Upper lobe of right lung (tissue), 1 donor: ENCODE data around the gene TRPM4. TPM values are rescaled to one million over a fixed set of nuclear protein-coding genes. Genes with fewer than 3 reads are reported as not detected.

Experiments used
- ATAC-seq: fragments of 200-7000 bp; cut with Tn5 transposase; one replicate; pipeline ENCODE4 v1.9.1; 2020; ENCODE audit warnings: mild to moderate bottlenecking, moderate library complexity
- DNase-seq: peaks from one replicate; pipeline ENCODE4 v3.0.0-alpha.2; 2020
- H3K27ac ChIP-seq: fragments of 200-600 bp; one replicate; pipeline ENCODE4 v1.8.0; 2022
- H3K27me3 ChIP-seq: fragments of 200-600 bp; one replicate; pipeline ENCODE4 v1.8.0; 2022; ENCODE audit warnings: mild to moderate bottlenecking
- H3K36me3 ChIP-seq: fragments of 200-600 bp; one replicate; pipeline ENCODE4 v1.8.0; 2022
- H3K4me1 ChIP-seq: fragments of 200-600 bp; one replicate; pipeline ENCODE4 v1.8.0; 2022
- H3K4me3 ChIP-seq: fragments of 200-600 bp; one replicate; pipeline ENCODE4 v1.8.0; 2022; ENCODE audit warnings: mild to moderate bottlenecking
- H3K9me3 ChIP-seq: fragments of 200-600 bp; one replicate; pipeline ENCODE4 v1.8.0; 2022
- intact Hi-C: fragments of 100-400 bp; cut with DNase I; formaldehyde crosslinking; loops from one replicate; pipeline ENCODE4 v1.11.0; 2022
- total RNA-seq: library from RNA; stranded (reverse); fragmentation: NEBNext Ultra II Directional; extraction: Animal tissue kit (Norgen Biotek cat#: 25700); gene quantifications from one replicate; pipeline ENCODE4 v1.2.1, GENCODE V29; 2021
- TF ChIP-seq, protein P1 (sequence below): fragments of 200-600 bp; IDR thresholded peaks from one replicate; pipeline ENCODE4 v1.8.0; 2022; ENCODE audit warnings: antibody characterized with exemption
- donor health status: DM: no; HTN: yes; CAD: no; lungs with severe emphysema.

The TRPM4 gene
- total RNA-seq, 1 donor from 2014 or later, result 44.3 TPM

DNA sequence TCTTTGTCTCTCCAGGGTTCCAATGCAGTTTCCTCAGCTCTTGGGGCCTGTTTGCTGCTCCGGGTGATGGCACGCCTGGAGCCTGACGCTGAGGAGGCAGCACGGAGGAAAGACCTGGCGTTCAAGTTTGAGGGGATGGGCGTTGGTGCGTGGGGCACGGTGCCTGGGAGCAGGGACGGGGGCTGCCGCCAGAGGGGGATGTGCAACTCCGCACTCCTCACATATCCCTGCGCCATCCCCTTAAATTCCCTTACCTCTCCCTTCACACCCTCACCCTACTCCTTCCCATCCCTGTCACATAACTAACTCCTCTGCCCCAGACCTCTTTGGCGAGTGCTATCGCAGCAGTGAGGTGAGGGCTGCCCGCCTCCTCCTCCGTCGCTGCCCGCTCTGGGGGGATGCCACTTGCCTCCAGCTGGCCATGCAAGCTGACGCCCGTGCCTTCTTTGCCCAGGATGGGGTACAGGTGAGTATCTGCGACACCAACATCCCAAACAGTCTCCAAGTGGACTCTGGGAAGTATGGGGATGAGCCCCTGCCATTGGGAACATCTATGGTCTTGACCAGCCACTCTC, 31.1 kb downstream of the TRPM4 start:
- Histone ChIP-seq H3K4me1 (peaks cover 7% of the 10 kb centered on the region), H3K36me3 (peaks cover 37% of the 10 kb centered on the region), H3K27ac (peak overlapping the region; percentile 45), H3K27me3 (no peaks in the 10 kb centered on the region), H3K9me3 (no peaks in the 10 kb centered on the region), H3K4me3 (no peak overlapping the region)
- peak; percentile 59 for DNase-seq
- peak; percentile 12 for ATAC-seq
- TF ChIP-seq, protein P1, sequence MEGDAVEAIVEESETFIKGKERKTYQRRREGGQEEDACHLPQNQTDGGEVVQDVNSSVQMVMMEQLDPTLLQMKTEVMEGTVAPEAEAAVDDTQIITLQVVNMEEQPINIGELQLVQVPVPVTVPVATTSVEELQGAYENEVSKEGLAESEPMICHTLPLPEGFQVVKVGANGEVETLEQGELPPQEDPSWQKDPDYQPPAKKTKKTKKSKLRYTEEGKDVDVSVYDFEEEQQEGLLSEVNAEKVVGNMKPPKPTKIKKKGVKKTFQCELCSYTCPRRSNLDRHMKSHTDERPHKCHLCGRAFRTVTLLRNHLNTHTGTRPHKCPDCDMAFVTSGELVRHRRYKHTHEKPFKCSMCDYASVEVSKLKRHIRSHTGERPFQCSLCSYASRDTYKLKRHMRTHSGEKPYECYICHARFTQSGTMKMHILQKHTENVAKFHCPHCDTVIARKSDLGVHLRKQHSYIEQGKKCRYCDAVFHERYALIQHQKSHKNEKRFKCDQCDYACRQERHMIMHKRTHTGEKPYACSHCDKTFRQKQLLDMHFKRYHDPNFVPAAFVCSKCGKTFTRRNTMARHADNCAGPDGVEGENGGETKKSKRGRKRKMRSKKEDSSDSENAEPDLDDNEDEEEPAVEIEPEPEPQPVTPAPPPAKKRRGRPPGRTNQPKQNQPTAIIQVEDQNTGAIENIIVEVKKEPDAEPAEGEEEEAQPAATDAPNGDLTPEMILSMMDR, result no peak
- intact Hi-C loops, result no loop called here

DNA sequence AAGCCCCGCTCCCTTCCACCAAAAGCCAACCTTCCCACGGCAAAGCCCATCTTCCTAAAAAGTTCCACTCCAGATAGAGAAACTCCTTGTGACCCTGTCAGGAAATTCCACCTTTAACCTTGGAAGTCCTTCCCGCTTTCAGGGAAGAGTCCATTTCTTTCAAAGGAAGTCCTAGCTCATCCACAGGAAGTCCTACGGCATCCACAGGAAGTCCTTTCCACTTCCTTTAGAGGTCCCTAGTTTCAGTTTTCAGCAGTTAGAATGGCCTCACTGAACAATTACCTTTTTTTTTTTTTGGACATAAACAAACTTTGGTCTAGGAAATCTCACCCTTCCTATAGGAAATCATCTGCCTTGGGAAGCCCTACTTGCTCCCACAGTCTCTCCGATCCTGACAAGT, 31.7 kb downstream of the TRPM4 start:
- no peak overlapping the region for H3K4me3 ChIP-seq
- no peaks in the 10 kb centered on the region for H3K27me3 ChIP-seq
- intact Hi-C loops, result no loop called here
- DNase-seq (no peak), ATAC-seq (no peak)
- peaks cover 37% of the 10 kb centered on the region for H3K36me3 ChIP-seq
- peaks cover 7% of the 10 kb centered on the region for H3K4me1 ChIP-seq
- no peaks in the 10 kb centered on the region for H3K9me3 ChIP-seq
- TF ChIP-seq, protein P1, result no peak
- H3K27ac ChIP-seq, result peak overlapping the region; percentile 45

DNA sequence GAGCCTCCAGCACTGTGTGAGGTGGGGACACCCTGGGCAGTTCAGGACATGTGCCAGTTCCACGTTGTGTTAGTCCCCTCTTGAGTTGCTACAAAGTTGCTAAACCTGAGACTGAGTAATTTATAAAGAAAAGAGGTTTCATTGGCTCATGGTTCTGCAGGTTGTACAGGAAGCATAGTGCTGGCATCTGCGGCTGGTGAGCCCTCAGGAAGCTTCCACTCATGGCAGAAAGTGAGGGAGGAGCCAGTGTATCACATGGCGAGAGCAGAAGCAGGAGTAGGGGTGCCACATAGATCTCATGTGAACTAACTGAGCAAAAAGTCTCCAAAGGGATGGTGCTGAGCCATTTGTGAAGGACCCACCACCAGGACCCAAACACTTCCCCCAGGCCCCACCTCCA, 33.2 kb downstream of the TRPM4 start:
- Histone ChIP-seq H3K9me3 (no peaks in the 10 kb centered on the region), H3K4me1 (peaks cover 7% of the 10 kb centered on the region), H3K27ac (peak overlapping the region; percentile 45), H3K36me3 (peaks cover 37% of the 10 kb centered on the region), H3K4me3 (no peak overlapping the region), H3K27me3 (no peaks in the 10 kb centered on the region)
- intact Hi-C loops, result no loop called here
- TF ChIP-seq, protein P1, result no peak
- DNase-seq (no peak), ATAC-seq (no peak)

DNA sequence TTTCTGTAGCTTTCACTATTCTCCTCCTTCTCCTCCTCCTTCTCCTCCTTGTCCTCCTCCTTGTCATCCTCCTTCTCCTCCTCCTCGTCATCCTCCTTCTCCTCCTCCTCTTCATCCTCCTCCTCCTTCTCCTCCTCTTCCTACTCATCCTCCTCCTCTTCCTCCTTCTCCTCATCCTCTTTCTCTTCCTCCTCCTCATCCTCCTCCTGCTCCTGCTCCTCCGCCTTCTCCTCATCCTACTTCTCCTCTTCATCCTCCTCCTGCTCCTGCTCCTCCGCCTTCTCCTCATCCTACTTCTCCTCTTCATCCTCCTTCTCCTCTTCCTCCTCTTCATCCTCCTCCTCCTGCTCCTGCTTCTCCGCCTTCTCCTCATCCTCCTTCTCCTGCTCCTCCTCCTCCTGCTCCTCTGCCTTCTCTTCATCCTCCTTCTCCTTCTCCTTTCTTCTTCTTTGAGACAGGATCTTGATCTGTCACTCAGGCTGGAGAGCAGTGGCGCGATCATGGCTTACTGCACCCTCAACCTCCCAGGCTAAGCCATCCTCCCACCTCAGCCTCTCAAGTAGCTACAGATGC, 36.3 kb downstream of the TRPM4 start:
- Histone ChIP-seq H3K27ac (no peak overlapping the region), H3K4me3 (no peak overlapping the region), H3K9me3 (no peaks in the 10 kb centered on the region), H3K27me3 (no peaks in the 10 kb centered on the region), H3K36me3 (peaks cover 18% of the 10 kb centered on the region), H3K4me1 (peaks cover 7% of the 10 kb centered on the region)
- intact Hi-C loops, result no loop called here
- ATAC-seq (no peak), DNase-seq (no peak)
- TF ChIP-seq, protein P1, result no peak

DNA sequence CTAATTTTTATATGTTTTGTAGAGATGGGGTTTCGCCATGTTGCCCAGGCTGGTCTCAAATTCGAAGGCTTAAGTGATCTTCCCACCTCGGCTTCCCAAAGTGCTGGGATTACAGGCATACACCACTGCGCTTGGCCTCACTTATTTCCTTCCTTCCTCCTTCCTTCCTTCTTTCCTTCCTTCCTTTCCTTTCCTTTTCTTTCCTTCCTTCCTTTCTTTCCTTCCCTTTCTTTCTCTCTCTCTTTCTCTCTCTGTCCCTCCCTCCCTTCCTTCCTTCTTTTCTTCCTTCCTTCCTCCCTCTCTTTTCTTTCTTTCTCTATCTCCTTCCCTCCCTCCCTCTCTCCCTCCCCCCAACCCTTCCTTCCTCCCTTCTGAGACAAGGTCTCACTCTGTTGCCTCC, 36.8 kb downstream of the TRPM4 start:
- DNase-seq (no peak), ATAC-seq (no peak)
- intact Hi-C loops, result no loop called here
- no peaks in the 10 kb centered on the region for H3K9me3 ChIP-seq
- TF ChIP-seq, protein P1, result no peak
- no peaks in the 10 kb centered on the region for H3K27me3 ChIP-seq
- peaks cover 6% of the 10 kb centered on the region for H3K4me1 ChIP-seq
- peaks cover 16% of the 10 kb centered on the region for H3K36me3 ChIP-seq
- H3K4me3 ChIP-seq, result no peak overlapping the region
- no peak overlapping the region for H3K27ac ChIP-seq
